H1 (cell line): ENCODE results near the gene SLC25A39. TPM values are rescaled to one million over a fixed set of nuclear protein-coding genes. Genes with fewer than 3 reads are reported as not detected.

ENCODE experiments used
- CTCF ChIA-PET: fragments of 300-600 bp; sonication (Branson Sonifier 250); formaldehyde crosslinking; loops from one replicate; lab custom pipeline; 2021; ENCODE audit not compliant: partially characterized antibody; lab: Charles Lee
- POLR2A ChIA-PET: fragments of 300-600 bp; sonication (Branson Sonifier 250); formaldehyde crosslinking; loops from one replicate; lab custom pipeline; 2021; ENCODE audit warnings: inconsistent platforms; ENCODE audit not compliant: partially characterized antibody; lab: Charles Lee
- DNase-seq, 2 experiments: peaks; one replicate each; pipeline versions ENCODE4 v3.0.0 to v3.0.0-alpha.2; 2010 to 2022; ENCODE audit warnings: low spot score in 2 of 2, low read depth in 1 of 2, mixed read lengths in 1 of 2
- FAIRE-seq: peaks from 2 replicates; lab custom pipeline; 2011; peaks lifted over from hg19 to GRCh38; lab: Jason Lieb, UNC
- H2AFZ ChIP-seq: 2 replicates; pipeline ENCODE4 v1.8.1; 2012; ENCODE audit warnings: low read length, inconsistent platforms
- H2AK5ac ChIP-seq: 2 replicates; pipeline ENCODE4 v1.6.1; 2013; ENCODE audit warnings: low read depth, low read length
- H2BK120ac ChIP-seq: replicated peaks from 2 replicates; pipeline ENCODE3; 2013; ENCODE audit warnings: low read depth, low read length, inconsistent platforms
- H2BK12ac ChIP-seq: 2 replicates; pipeline ENCODE4 v1.6.1; 2013; ENCODE audit warnings: low read depth, low read length
- H2BK15ac ChIP-seq: 2 replicates; pipeline ENCODE4 v1.6.1; 2013; ENCODE audit warnings: low read length
- H2BK20ac ChIP-seq: 2 replicates; pipeline ENCODE4 v1.6.1; 2013; ENCODE audit warnings: low read length
- H2BK5ac ChIP-seq: 2 replicates; pipeline ENCODE4 v1.6.1; 2013; ENCODE audit warnings: low read depth, low read length
- H3K14ac ChIP-seq: 2 replicates; pipeline ENCODE4 v1.6.1; 2013; ENCODE audit warnings: inconsistent platforms; ENCODE audit not compliant: insufficient read length
- H3K18ac ChIP-seq: 2 replicates; pipeline ENCODE4 v1.6.1; 2013; ENCODE audit warnings: low read length; ENCODE audit errors: extremely low read depth
- H3K23ac ChIP-seq: 2 replicates; pipeline ENCODE4 v1.6.1; 2013; ENCODE audit warnings: inconsistent platforms; ENCODE audit not compliant: insufficient read length
- H3K23me2 ChIP-seq: 2 replicates; pipeline ENCODE4 v1.6.1; 2013; ENCODE audit warnings: low read depth, low read length
- H3K27ac ChIP-seq: 2 replicates; pipeline ENCODE4 v1.6.1; 2011; ENCODE audit warnings: low read depth, low read length, inconsistent platforms
- H3K27me3 ChIP-seq, 4 experiments: replicated peaks in 1 of 4; 1 replicate in 1 of 4; 2 replicates in 3 of 4; pipeline versions ENCODE4 v1.6.1 to v1.8.1; 2011 to 2013; ENCODE audit warnings: low read length in 3 of 4, mild to moderate bottlenecking in 3 of 4, inconsistent platforms in 2 of 4, mixed read lengths in 2 of 4, moderate library complexity in 1 of 4; ENCODE audit not compliant: control insufficient read depth in 3 of 4, insufficient read depth in 3 of 4; ENCODE audit errors: extremely low read depth in 1 of 4
- H3K36me3 ChIP-seq, 4 experiments: 2 replicates each; pipeline versions ENCODE4 v1.6.1 to v1.8.1; 2011 to 2013; ENCODE audit warnings: mild to moderate bottlenecking in 4 of 4, low read length in 3 of 4, moderate library complexity in 2 of 4, control low read depth in 1 of 4, inconsistent platforms in 1 of 4; ENCODE audit not compliant: insufficient read depth in 4 of 4, control insufficient read depth in 2 of 4
- H3K4ac ChIP-seq: replicated peaks from 2 replicates; pipeline ENCODE3; 2013; ENCODE audit warnings: low read length, low read depth, mixed read lengths, inconsistent platforms; ENCODE audit not compliant: insufficient read length
- H3K4me1 ChIP-seq, 4 experiments: replicated peaks in 1 of 4; 1 replicate in 1 of 4; 2 replicates in 3 of 4; pipeline versions ENCODE4 v1.6.1 to v1.8.1; 2011 to 2013; ENCODE audit warnings: low read length in 3 of 4, inconsistent platforms in 2 of 4, mixed read lengths in 1 of 4; ENCODE audit not compliant: insufficient read depth in 4 of 4, control insufficient read depth in 3 of 4
- H3K4me2 ChIP-seq, 2 experiments: 2 replicates each; pipeline versions ENCODE4 v1.6.1 to v1.8.1; 2011 to 2013; ENCODE audit warnings: low read depth in 2 of 2, low read length in 2 of 2, control low read depth in 1 of 2, inconsistent platforms in 1 of 2, mild to moderate bottlenecking in 1 of 2; ENCODE audit not compliant: insufficient read depth in 1 of 2
- H3K4me3 ChIP-seq, 4 experiments: fragments of 200-600, 300-600 bp in 1 of 4; sonication (generic), shearing (Covaris generic), sonication (Bioruptor Twin) in 1 of 4; 2 replicates each; pipeline versions ENCODE4 v1.5.1 to v1.8.1; 2011 to 2016; ENCODE audit warnings: low read length in 4 of 4, low read depth in 3 of 4, control low read depth in 2 of 4, inconsistent platforms in 2 of 4, mild to moderate bottlenecking in 2 of 4, mixed read lengths in 1 of 4, moderate library complexity in 1 of 4; ENCODE audit not compliant: insufficient read depth in 2 of 4; ENCODE audit errors: extremely low read depth in 1 of 4
- H3K56ac ChIP-seq: replicated peaks from 2 replicates; pipeline ENCODE3; 2013; ENCODE audit warnings: low read depth, mild to moderate bottlenecking, mixed read lengths, low read length, inconsistent platforms; ENCODE audit not compliant: insufficient read length
- H3K79me1 ChIP-seq: 2 replicates; pipeline ENCODE4 v1.6.1; 2013; ENCODE audit warnings: low read depth, low read length, control low read depth
- H3K79me2 ChIP-seq, 2 experiments: 2 replicates each; pipeline versions ENCODE4 v1.6.1 to v1.8.1; 2012 to 2013; ENCODE audit warnings: low read length in 2 of 2, mild to moderate bottlenecking in 2 of 2, inconsistent platforms in 1 of 2; ENCODE audit not compliant: insufficient read depth in 2 of 2, control insufficient read depth in 1 of 2
- H3K9ac ChIP-seq, 4 experiments: replicated peaks in 1 of 4; 1 replicate in 1 of 4; 2 replicates in 3 of 4; pipeline versions ENCODE4 v1.6.1 to v1.8.1; 2011 to 2013; ENCODE audit warnings: low read depth in 3 of 4, low read length in 3 of 4, control low read depth in 2 of 4, mild to moderate bottlenecking in 2 of 4, moderate library complexity in 2 of 4, inconsistent platforms in 1 of 4; ENCODE audit errors: extremely low read depth in 1 of 4
- H3K9me3 ChIP-seq, 2 experiments: 2 replicates each; pipeline versions ENCODE4 v1.6.1 to v1.8.1; 2012 to 2013; ENCODE audit warnings: mild to moderate bottlenecking in 2 of 2, moderate library complexity in 2 of 2, control low read depth in 1 of 2, inconsistent platforms in 1 of 2, low read depth in 1 of 2, low read length in 1 of 2, mixed read lengths in 1 of 2; ENCODE audit not compliant: insufficient read depth in 2 of 2
- H4K20me1 ChIP-seq, 2 experiments: replicated peaks in 1 of 2; 2 replicates each; pipeline versions ENCODE3 to v1.8.1; 2011 to 2013; ENCODE audit warnings: inconsistent platforms in 2 of 2, low read length in 2 of 2, mild to moderate bottlenecking in 1 of 2; ENCODE audit not compliant: insufficient read depth in 2 of 2, control insufficient read depth in 1 of 2
- H4K5ac ChIP-seq: 2 replicates; pipeline ENCODE4 v1.6.1; 2013; ENCODE audit warnings: low read length, low read depth, mixed read lengths, inconsistent platforms; ENCODE audit not compliant: insufficient read length
- H4K8ac ChIP-seq: 2 replicates; pipeline ENCODE4 v1.8.0; 2013; ENCODE audit warnings: mild to moderate bottlenecking, moderate library complexity, low read length, inconsistent platforms; ENCODE audit not compliant: insufficient read depth; ENCODE audit errors: extremely low read depth
- H4K91ac ChIP-seq: replicated peaks from 2 replicates; pipeline ENCODE3; 2013; ENCODE audit warnings: low read length, mixed read lengths, inconsistent platforms; ENCODE audit not compliant: insufficient read length
- BCL11A ChIP-seq, 2 experiments: IDR thresholded peaks; one replicate each; pipeline ENCODE4 v1.6.1; 2011; ENCODE audit warnings: low read depth in 2 of 2, low read length in 2 of 2, mild to moderate bottlenecking in 2 of 2
- CTBP2 ChIP-seq: IDR thresholded peaks from 2 replicates; pipeline ENCODE4 v1.7.0; 2011; ENCODE audit warnings: borderline replicate concordance, mild to moderate bottlenecking, moderate library complexity, mixed read lengths, low read length; ENCODE audit not compliant: insufficient read depth, insufficient read length
- FOSL1 ChIP-seq: IDR thresholded peaks from 2 replicates; pipeline ENCODE4 v1.6.1; 2011; ENCODE audit warnings: mild to moderate bottlenecking, low read depth, low read length, moderate library complexity; ENCODE audit not compliant: insufficient read depth
- RBBP5 ChIP-seq: IDR thresholded peaks from 2 replicates; pipeline ENCODE4 v1.7.1; 2012; ENCODE audit warnings: low read depth, mild to moderate bottlenecking, inconsistent platforms, low read length, moderate library complexity, borderline replicate concordance
- SIRT6 ChIP-seq: IDR thresholded peaks from one replicate; pipeline ENCODE4 v1.7.1; 2012; ENCODE audit warnings: low read length, inconsistent platforms
- WGBS, 2 experiments: shearing (Covaris generic) in 1 of 2; methylation state at CpG; one replicate each; pipeline versions ENCODE4 v1.1.6 to v1.1.7; 2013 to 2015; ENCODE audit warnings: low lambda C conversion rate in 2 of 2, mixed read lengths in 2 of 2, inconsistent platforms in 1 of 2, low coverage in 1 of 2, missing lambda C conversion rate in 1 of 2; ENCODE audit not compliant: insufficient replicate concordance in 2 of 2, insufficient coverage in 1 of 2, insufficient read length in 1 of 2; ENCODE audit errors: extremely low coverage in 1 of 2, missing lambda C conversion rate in 1 of 2; 5-methylcytosine and 5-hydroxymethylcytosine counted together
- polyA plus RNA-seq, 7 experiments: library from polyadenylated mRNA; depleted of rRNA in 3 of 7; stranded (reverse) in 5 of 7; unstranded in 2 of 7; fragments of >200 nt in 5 of 7; fragments of 200-250 nt in 2 of 7; gene quantifications; 1 replicate in 5 of 7; 2 replicates in 1 of 7; 4 replicates in 1 of 7; pipeline versions ENCODE4 v1.2.1 to v1.2.3, GENCODE V29; 2011 to 2013; ENCODE audit warnings: missing spikeins in 2 of 7, mixed read lengths in 2 of 7
- total RNA-seq: library from RNA; stranded (reverse); fragmentation: NEBNext Ultra II Directional; extraction: Animal tissue kit (Norgen Biotek cat#: 25700); gene quantifications from 2 replicates; pipeline ENCODE4 v1.2.1, GENCODE V29; 2021
- TF ChIP-seq, protein P1 (sequence below): IDR thresholded peaks from 2 replicates; pipeline ENCODE4 v1.6.1; 2012; ENCODE audit warnings: inconsistent platforms

The SLC25A39 gene
- total and polyA plus RNA-seq, 2 of the 8 experiments (the other 6 are each of a cell fraction or from before 2014, with no cell fraction given): 200 to 291 TPM

DNA sequence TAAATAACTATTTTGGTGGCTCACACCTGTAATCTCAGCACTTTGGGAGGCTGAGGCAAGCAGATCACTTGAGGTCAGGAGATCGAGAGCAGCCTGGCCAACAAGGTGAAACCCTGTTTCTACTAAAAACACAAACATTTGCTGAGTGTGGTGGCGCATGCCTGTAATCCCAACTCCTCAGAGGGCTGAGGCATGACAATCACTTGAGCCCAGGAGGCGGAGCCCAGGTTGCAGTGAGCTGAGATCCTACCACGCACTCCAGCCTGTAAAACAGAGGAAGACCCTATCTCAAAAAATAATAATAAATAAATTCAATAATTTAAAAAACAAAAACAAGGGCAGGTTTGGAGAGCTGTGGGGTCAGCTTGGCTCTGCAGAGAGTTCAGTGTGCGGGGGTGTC lies 51.0 kb downstream of the SLC25A39 start:
- H2BK15ac ChIP-seq: no peak overlapping the region
- no peaks in the 10 kb centered on the region for H3K79me2 ChIP-seq
- POLR2A ChIA-PET: interaction anchor here (0.6 to 1.9 kb wide), 7 partner anchors 18 to 217 kb away, joined by 3 to 7 read pairs (median 3); no protein-coding TSS in a partner anchor
- H3K9ac ChIP-seq: no peak overlapping the region
- H2BK20ac ChIP-seq: no peak overlapping the region
- H4K5ac ChIP-seq: no peak overlapping the region
- H4K91ac ChIP-seq: peak overlapping the region; percentile 57
- H3K4me1 ChIP-seq: peaks cover 0 to 9% (median 3%) of the 10 kb centered on the region in 4 experiments; a peak in 4 of 7 replicates
- H3K36me3 ChIP-seq: no peaks in the 10 kb centered on the region
- H3K9me3 ChIP-seq: no peaks in the 10 kb centered on the region
- no peak overlapping the region for H4K8ac ChIP-seq
- FAIRE-seq (no peak), DNase-seq (no peak)
- H2BK12ac ChIP-seq: peak overlapping the region; percentile 96; the same call in 1 of the 2 replicates
- no peaks in the 10 kb centered on the region for H3K79me1 ChIP-seq
- no peak overlapping the region for H2BK120ac ChIP-seq
- H3K56ac ChIP-seq: no peak overlapping the region
- H2AFZ ChIP-seq: peak overlapping the region; percentile 97; the same call in 1 of the 2 replicates
- no peak overlapping the region for H3K23ac ChIP-seq
- TF ChIP-seq CTBP2 (no peak), FOSL1 (no peak), RBBP5 (no peak), SIRT6 (no peak), BCL11A (IDR thresholded peaks at IDR 0.05; ENCODE audit: low read depth in 2 of 2, low read length in 2 of 2) (no peak)
- TF ChIP-seq, protein P1, sequence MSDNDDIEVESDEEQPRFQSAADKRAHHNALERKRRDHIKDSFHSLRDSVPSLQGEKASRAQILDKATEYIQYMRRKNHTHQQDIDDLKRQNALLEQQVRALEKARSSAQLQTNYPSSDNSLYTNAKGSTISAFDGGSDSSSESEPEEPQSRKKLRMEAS: 0 out of 2 replicates have a peak, but pooled peaks have one; percentile 10
- H3K4me2 ChIP-seq: peak overlapping the region in 1 of 2 experiments; percentile 21; a peak in 1 of 4 replicates
- WGBS, 2 experiments: 71% methylated on average over 5 of the region's 5 CpGs; no CpG with 5 or more reads in 1 of the 2 experiments
- peak overlapping the region; percentile 40 for H3K18ac ChIP-seq
- no peaks in the 10 kb centered on the region for H4K20me1 ChIP-seq
- no peak overlapping the region for H3K4ac ChIP-seq
- no peaks in the 10 kb centered on the region for H3K23me2 ChIP-seq
- CTCF ChIA-PET: interaction anchor here (0.8 to 2.5 kb wide), 8 partner anchors 14 to 63 kb away, joined by 3 to 7 read pairs (median 4); no protein-coding TSS in a partner anchor
- H3K27me3 ChIP-seq: no peaks in the 10 kb centered on the region
- no peak overlapping the region for H3K27ac ChIP-seq
- no peak overlapping the region for H3K14ac ChIP-seq
- H2BK5ac ChIP-seq: no peak overlapping the region
- no peak overlapping the region for H3K4me3 ChIP-seq
- H2AK5ac ChIP-seq: no peak overlapping the region
